ENCODE data around the gene REV1.
A peak's percentile ranks its signal among the peaks of the same experiment; 100 is the strongest.

The REV1 gene

DNA sequence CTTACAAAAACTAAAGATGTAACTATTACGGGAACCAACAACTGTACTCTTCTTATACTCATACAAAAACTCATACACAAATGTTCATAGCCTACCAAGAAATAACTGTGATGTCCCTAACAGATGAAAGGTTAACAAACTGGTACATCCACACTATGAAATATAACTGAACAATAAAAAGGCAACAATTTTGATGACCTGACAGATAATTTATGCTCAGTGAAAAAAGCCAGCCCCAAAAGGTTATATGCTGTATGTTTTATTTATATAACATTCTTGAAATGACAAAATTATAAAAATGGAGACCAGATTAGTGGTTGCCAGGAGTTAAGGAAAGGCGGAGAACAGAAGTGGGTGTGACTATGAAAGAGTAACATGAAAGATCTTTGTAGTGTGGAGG is 31.3 kb downstream of the REV1 start:
- DNase-seq: no peak
- no peak overlapping the region for H3K4me3 Mint-ChIP-seq
- H3K9me3 Mint-ChIP-seq: no peaks in the 10 kb centered on the region
- H3K36me3 Mint-ChIP-seq (ENCODE audit: insufficient read depth): peaks cover 43% of the 10 kb centered on the region
- no peak overlapping the region for H3K27ac Mint-ChIP-seq
- peaks cover 0 to 6% of the 10 kb centered on the region in 2 donors for H3K4me1 Mint-ChIP-seq (ENCODE audit: low read depth in 2 of 2)
- ATAC-seq (replicated peaks): no peak
- H3K27me3 Mint-ChIP-seq: no peaks in the 10 kb centered on the region

DNA sequence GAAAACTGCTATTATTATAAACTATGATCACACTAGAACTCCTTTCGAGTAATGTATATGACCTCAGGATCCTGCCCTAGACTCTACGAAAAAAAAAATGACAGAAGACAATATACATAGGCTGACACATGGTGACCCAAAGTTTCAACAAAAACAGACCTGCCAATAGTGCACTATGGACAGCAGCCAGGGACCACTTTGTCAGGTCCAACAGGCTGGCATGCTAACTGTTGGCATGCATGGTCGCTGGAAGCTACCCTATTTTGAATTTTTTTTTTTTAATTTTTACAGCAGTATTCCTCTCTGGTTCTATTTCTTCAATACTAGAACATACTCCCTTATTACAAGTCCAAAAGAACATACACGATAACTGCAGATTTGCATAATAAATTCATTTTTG is 38.1 kb downstream of the REV1 start:
- Mint-ChIP-seq H3K36me3 (ENCODE audit: insufficient read depth) (peaks cover 51% of the 10 kb centered on the region), H3K27ac (peak overlapping the region; percentile 26 to 62), H3K9me3 (no peaks in the 10 kb centered on the region), H3K4me1 (ENCODE audit: low read depth in 2 of 2) (peaks cover 4 to 22% of the 10 kb centered on the region in 2 donors), H3K4me3 (no peak overlapping the region), H3K27me3 (no peaks in the 10 kb centered on the region)
- no peak for DNase-seq
- ATAC-seq (replicated peaks): no peak

GRCh38 chr2:99451280-99451679 is 38.5 kb downstream of the REV1 start:
- no peak for ATAC-seq (replicated peaks)
- DNase-seq: no peak
- Mint-ChIP-seq H3K27me3 (no peaks in the 10 kb centered on the region), H3K36me3 (ENCODE audit: insufficient read depth) (peaks cover 52% of the 10 kb centered on the region), H3K4me3 (no peak overlapping the region), H3K9me3 (no peaks in the 10 kb centered on the region), H3K4me1 (ENCODE audit: low read depth in 2 of 2) (peaks cover 4 to 22% of the 10 kb centered on the region in 2 donors), H3K27ac (peak overlapping the region; percentile 26 to 62)

DNA sequence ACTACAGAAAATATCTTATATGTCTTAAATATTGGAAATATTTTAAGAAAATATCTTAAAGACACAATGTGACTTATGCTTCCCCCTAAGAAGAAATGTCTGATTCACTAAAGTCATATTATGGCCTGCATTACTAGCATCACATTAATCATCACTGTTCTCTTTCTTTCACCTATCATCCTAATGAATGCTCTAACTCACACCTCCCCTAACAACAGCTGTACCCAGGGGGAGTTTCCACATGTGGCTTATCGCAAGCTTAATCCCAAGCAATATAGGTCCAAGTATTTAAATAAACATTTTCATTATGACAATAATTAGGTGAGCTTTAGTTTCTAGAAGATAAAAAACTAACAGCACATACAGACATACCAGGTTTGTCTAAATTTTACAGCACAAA is 39.6 kb downstream of the REV1 start:
- Mint-ChIP-seq H3K36me3 (ENCODE audit: insufficient read depth) (peaks cover 55% of the 10 kb centered on the region), H3K4me3 (no peak overlapping the region), H3K4me1 (ENCODE audit: low read depth in 2 of 2) (peaks cover 4 to 19% of the 10 kb centered on the region in 2 donors), H3K9me3 (no peaks in the 10 kb centered on the region), H3K27me3 (no peaks in the 10 kb centered on the region), H3K27ac (no peak overlapping the region)
- DNase-seq (no peak), ATAC-seq (replicated peaks) (no peak)

DNA sequence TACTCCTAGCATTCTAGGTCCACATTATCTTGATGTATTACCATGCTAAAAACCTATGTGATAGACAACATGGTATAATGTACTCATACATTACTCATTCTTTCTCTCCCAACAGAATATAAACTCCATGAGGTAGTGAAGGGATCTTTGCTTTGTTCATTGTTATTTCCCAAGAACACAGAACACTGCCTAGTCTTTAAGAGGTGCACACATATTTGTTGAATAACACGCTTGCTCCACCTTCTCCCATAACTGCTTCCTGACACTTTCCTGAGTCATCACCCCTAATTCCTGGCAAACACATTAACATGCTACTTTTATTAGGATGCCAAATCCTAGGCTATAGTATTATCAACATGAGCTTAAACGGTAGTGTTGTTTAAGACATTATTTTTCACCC is 41.3 kb downstream of the REV1 start:
- ATAC-seq (replicated peaks): no peak
- Mint-ChIP-seq H3K27me3 (no peaks in the 10 kb centered on the region), H3K36me3 (ENCODE audit: insufficient read depth) (peaks cover 44% of the 10 kb centered on the region), H3K27ac (no peak overlapping the region), H3K4me1 (ENCODE audit: low read depth in 2 of 2) (peaks cover 5 to 20% of the 10 kb centered on the region in 2 donors), H3K4me3 (no peak overlapping the region), H3K9me3 (no peaks in the 10 kb centered on the region)
- no peak for DNase-seq

- H3K4me1 Mint-ChIP-seq (ENCODE audit: low read depth in 2 of 2): peaks cover 1 to 4% of the 10 kb centered on the region in 2 donors
- H3K9me3 Mint-ChIP-seq: no peaks in the 10 kb centered on the region
- H3K4me3 Mint-ChIP-seq: no peak overlapping the region
- no peak overlapping the region for H3K27ac Mint-ChIP-seq
- ATAC-seq (replicated peaks): no peak
- H3K36me3 Mint-ChIP-seq (ENCODE audit: insufficient read depth): peaks cover 33% of the 10 kb centered on the region
- no peaks in the 10 kb centered on the region for H3K27me3 Mint-ChIP-seq
- DNase-seq: no peak
Observed at GRCh38 chr2:99445065-99445464, 44.8 kb downstream of the REV1 start.

DNA sequence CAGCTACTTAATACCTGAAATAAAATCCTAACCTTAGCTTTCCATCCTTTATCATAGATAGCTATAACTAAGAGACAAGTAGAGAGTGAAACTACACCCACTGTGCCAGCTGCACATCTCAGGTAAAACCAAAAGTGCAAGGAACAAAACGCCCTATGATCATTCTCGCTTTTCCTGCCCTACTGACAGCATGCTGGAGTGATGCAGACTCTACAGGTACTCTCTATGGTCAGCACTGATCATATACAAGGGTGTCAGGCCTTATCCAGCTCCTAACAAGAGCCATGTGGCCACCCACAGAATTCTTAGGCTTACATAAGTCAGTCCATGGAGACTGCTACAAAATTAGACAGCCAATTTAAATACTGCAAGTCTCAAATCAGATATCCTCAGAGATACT is 45.6 kb downstream of the REV1 start:
- Mint-ChIP-seq H3K27me3 (no peaks in the 10 kb centered on the region), H3K9me3 (no peaks in the 10 kb centered on the region), H3K4me1 (ENCODE audit: low read depth in 2 of 2) (peaks cover 1 to 4% of the 10 kb centered on the region in 2 donors), H3K36me3 (ENCODE audit: insufficient read depth) (peaks cover 35% of the 10 kb centered on the region), H3K27ac (peak overlapping the region; percentile 11 to 30), H3K4me3 (no peak overlapping the region)
- DNase-seq: no peak
- no peak for ATAC-seq (replicated peaks)

- no peaks in the 10 kb centered on the region for H3K27me3 Mint-ChIP-seq
- no peak overlapping the region for H3K4me3 Mint-ChIP-seq
- peaks cover 1 to 4% of the 10 kb centered on the region in 2 donors for H3K4me1 Mint-ChIP-seq (ENCODE audit: low read depth in 2 of 2)
- H3K27ac Mint-ChIP-seq: no peak overlapping the region
- H3K36me3 Mint-ChIP-seq (ENCODE audit: insufficient read depth): peaks cover 32% of the 10 kb centered on the region
- no peak for DNase-seq
- ATAC-seq (replicated peaks): no peak
- H3K9me3 Mint-ChIP-seq: no peaks in the 10 kb centered on the region
Observed at GRCh38 chr2:99442837-99443236, 47.0 kb downstream of the REV1 start.

DNA sequence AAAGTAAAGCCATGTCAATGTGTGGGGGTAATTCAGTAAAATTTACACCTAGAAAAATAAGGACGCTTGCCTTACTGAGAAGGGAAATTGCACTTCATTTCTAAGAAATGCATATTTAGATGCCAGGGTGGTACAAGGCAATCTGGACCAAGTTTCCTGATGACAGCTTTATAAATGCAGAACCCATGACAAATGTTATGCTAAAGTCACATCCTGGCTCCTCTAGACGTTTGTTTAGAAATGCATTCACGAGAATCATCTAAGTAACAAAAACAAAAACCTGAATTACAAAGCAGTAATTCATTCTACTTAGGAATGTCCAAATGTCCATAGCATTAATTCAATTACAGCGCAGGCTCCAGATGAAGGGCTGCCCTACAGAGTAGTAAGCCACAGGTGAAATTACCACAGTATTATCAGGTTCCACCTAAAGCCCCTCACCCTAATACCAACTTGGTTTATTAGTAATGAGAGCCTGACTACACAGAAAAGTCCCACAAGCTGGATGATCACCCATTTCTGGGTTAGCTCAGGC is 49.8 kb downstream of the REV1 start:
- H3K4me1 Mint-ChIP-seq (ENCODE audit: low read depth in 2 of 2): peaks cover 1 to 4% of the 10 kb centered on the region in 2 donors
- H3K27me3 Mint-ChIP-seq: no peaks in the 10 kb centered on the region
- H3K27ac Mint-ChIP-seq: no peak overlapping the region
- ATAC-seq (replicated peaks): no peak
- H3K9me3 Mint-ChIP-seq: no peaks in the 10 kb centered on the region
- H3K4me3 Mint-ChIP-seq: no peak overlapping the region
- DNase-seq: no peak
- peaks cover 25% of the 10 kb centered on the region for H3K36me3 Mint-ChIP-seq (ENCODE audit: insufficient read depth)

DNA sequence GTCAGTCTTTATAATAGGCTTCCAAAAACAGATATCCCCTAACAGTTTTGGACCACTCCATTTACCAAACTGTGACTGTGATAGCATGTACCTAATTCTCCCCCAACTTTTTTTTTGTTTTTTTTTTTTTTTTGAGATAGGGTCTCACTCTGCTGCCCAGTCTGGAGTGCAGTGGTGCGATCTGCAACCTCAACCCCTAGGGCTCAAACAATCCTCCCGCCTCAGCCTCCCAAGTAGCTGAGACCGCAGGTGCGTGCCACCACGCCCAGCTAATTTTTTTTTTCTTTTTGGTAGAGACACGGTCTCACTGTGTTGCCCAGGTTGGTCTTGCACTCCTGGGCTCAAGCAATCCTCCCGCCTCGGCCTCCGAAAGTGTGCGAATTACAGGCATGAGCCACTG is 52.9 kb downstream of the REV1 start:
- no peak overlapping the region for H3K4me3 Mint-ChIP-seq
- peaks cover 17% of the 10 kb centered on the region for H3K36me3 Mint-ChIP-seq (ENCODE audit: insufficient read depth)
- DNase-seq (no peak), ATAC-seq (replicated peaks) (no peak)
- no peaks in the 10 kb centered on the region for H3K27me3 Mint-ChIP-seq
- H3K27ac Mint-ChIP-seq: no peak overlapping the region
- peaks cover under 1 to 5% of the 10 kb centered on the region in 2 donors for H3K4me1 Mint-ChIP-seq (ENCODE audit: low read depth in 2 of 2)
- no peaks in the 10 kb centered on the region for H3K9me3 Mint-ChIP-seq

- Mint-ChIP-seq H3K36me3 (ENCODE audit: insufficient read depth) (peaks cover 21% of the 10 kb centered on the region), H3K27ac (peak overlapping the region in 1 of 2 donors; percentile 1), H3K27me3 (no peaks in the 10 kb centered on the region), H3K4me3 (no peak overlapping the region), H3K9me3 (no peaks in the 10 kb centered on the region), H3K4me1 (ENCODE audit: low read depth in 2 of 2) (peaks cover 11 to 13% of the 10 kb centered on the region in 2 donors)
- ATAC-seq (replicated peaks): no peak
- DNase-seq: no peak
Observed at GRCh38 chr2:99433340-99433739, 56.5 kb downstream of the REV1 start.

- no peak for DNase-seq
- Mint-ChIP-seq H3K27me3 (no peaks in the 10 kb centered on the region), H3K4me1 (ENCODE audit: low read depth in 2 of 2) (peaks cover 11 to 13% of the 10 kb centered on the region in 2 donors), H3K36me3 (ENCODE audit: insufficient read depth) (peaks cover 16% of the 10 kb centered on the region), H3K27ac (peak overlapping the region in 1 of 2 donors; percentile 28), H3K9me3 (no peaks in the 10 kb centered on the region), H3K4me3 (no peak overlapping the region)
- no peak for ATAC-seq (replicated peaks)
Observed at GRCh38 chr2:99431587-99432275, 58.1 kb downstream of the REV1 start.

- Mint-ChIP-seq H3K4me1 (ENCODE audit: low read depth in 2 of 2) (peaks cover 11 to 13% of the 10 kb centered on the region in 2 donors), H3K27ac (peak overlapping the region; percentile 28 to 62), H3K36me3 (ENCODE audit: insufficient read depth) (peaks cover 19% of the 10 kb centered on the region), H3K9me3 (no peaks in the 10 kb centered on the region), H3K27me3 (no peaks in the 10 kb centered on the region), H3K4me3 (no peak overlapping the region)
- ATAC-seq (replicated peaks): no peak
- DNase-seq: no peak
Observed at GRCh38 chr2:99430614-99431291, 59.1 kb downstream of the REV1 start.

DNA sequence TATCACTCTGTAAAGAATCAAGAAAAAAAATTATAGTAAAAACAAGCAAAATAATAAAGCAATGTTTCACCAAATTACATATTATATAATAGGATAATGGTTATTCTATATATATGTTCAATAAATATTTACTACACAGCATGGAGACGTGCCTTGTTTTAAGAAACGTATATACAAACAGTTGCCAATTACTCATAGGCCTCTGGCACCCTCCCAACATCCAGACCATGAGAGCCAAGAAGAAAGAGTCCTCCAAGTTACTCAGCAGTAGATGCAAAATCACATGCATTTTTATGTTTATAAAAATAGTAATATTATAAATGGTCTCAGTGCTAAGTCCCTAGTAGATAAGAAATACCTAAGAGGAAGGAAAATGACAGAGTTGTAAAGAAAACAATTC is 64.8 kb downstream of the REV1 start:
- Mint-ChIP-seq H3K36me3 (ENCODE audit: insufficient read depth) (peaks cover 51% of the 10 kb centered on the region), H3K4me1 (ENCODE audit: low read depth in 2 of 2) (no peaks in the 10 kb centered on the region), H3K4me3 (no peak overlapping the region), H3K27ac (no peak overlapping the region), H3K9me3 (no peaks in the 10 kb centered on the region), H3K27me3 (no peaks in the 10 kb centered on the region)
- ATAC-seq (replicated peaks) (no peak), DNase-seq (no peak)
